ENCODE measurements around the gene MORC4.
A peak's percentile ranks its signal among the peaks of the same experiment; 100 is the strongest.
"Not testable (repeated sequence)": the region's sequence is repeated elsewhere in the genome, so short reads cannot be mapped to it uniquely, and the experiment has no call there.

The MORC4 gene

GRCh38 chrX:106973433-106974149 is 26.4 kb downstream of the MORC4 start:
- POLR2A ChIA-PET (ENCODE audit: low non-redundant PET) = no interaction called here
- no peak overlapping the region for H3K27ac ChIP-seq
- CTCF ChIA-PET = no interaction called here
- DNase-seq (ENCODE audit: low spot score) = no peak
- TF ChIP-seq, protein P1, sequence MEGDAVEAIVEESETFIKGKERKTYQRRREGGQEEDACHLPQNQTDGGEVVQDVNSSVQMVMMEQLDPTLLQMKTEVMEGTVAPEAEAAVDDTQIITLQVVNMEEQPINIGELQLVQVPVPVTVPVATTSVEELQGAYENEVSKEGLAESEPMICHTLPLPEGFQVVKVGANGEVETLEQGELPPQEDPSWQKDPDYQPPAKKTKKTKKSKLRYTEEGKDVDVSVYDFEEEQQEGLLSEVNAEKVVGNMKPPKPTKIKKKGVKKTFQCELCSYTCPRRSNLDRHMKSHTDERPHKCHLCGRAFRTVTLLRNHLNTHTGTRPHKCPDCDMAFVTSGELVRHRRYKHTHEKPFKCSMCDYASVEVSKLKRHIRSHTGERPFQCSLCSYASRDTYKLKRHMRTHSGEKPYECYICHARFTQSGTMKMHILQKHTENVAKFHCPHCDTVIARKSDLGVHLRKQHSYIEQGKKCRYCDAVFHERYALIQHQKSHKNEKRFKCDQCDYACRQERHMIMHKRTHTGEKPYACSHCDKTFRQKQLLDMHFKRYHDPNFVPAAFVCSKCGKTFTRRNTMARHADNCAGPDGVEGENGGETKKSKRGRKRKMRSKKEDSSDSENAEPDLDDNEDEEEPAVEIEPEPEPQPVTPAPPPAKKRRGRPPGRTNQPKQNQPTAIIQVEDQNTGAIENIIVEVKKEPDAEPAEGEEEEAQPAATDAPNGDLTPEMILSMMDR (conservative IDR thresholded peaks at IDR 0.05; ENCODE audit: low read depth) = no peak

- ChIA-PET POLR2A (ENCODE audit: low non-redundant PET) (no interaction called here), CTCF (interaction anchor here (0.5 kb wide), 1 partner anchor 75 kb away, joined by 3 read pairs; no protein-coding TSS in a partner anchor)
- H3K27ac ChIP-seq = no peak overlapping the region
- no peak for DNase-seq (ENCODE audit: low spot score)
- TF ChIP-seq, protein P1 (conservative IDR thresholded peaks at IDR 0.05; ENCODE audit: low read depth) = no peak
These were observed 27.1 kb downstream of the MORC4 start for GRCh38 chrX:106972896-106973295.

DNA sequence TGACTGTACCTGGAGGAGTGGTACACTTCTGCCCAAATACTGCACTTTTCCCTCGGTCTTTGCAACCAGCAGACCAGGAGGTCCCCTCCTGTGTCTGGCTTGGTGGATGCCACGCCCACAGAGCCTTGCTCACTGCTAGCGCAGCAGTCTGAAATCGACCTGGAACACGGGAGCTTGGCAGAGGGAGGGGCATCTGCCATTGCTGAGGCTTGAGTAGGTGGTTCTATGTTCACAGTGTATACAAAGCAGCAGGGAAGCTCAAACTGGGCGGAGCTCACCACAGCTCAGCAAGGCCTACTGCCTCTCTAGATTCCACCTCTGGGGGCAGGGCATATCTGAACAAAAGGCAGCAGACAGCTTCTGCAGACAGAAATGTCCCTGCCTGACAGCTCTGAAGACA is 33.5 kb downstream of the MORC4 start:
- DNase-seq (ENCODE audit: low spot score); H3K27ac ChIP-seq; CTCF ChIA-PET; POLR2A ChIA-PET (ENCODE audit: low non-redundant PET): not testable (repeated sequence)

DNA sequence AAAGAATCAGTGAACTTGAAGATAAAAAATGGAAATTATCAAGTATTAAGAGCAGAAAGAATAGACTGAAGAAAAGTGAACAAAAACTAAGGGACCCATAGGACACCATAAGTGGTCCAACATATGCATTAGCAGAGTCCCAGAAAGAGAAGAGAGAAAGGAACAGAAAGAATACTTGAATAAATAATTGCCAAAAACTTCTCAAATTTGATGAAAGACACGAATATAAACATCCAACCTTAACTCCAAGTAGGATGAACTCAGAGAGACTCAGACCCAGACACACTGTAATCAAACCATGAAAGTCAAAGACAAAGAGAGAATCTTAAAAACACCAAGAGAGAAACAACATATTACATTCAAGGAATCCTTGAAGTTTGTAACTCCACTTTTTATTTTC is 35.7 kb downstream of the MORC4 start:
- CTCF ChIA-PET = no interaction called here
- DNase-seq (ENCODE audit: low spot score) = no peak
- H3K27ac ChIP-seq = no peak overlapping the region
- POLR2A ChIA-PET (ENCODE audit: low non-redundant PET) = no interaction called here
- TF ChIP-seq, protein P1 (conservative IDR thresholded peaks at IDR 0.05; ENCODE audit: low read depth) = no peak

- no peak overlapping the region for H3K27ac ChIP-seq
- DNase-seq (ENCODE audit: low spot score) = no peak
- TF ChIP-seq, protein P1 (conservative IDR thresholded peaks at IDR 0.05; ENCODE audit: low read depth) = no peak
- POLR2A ChIA-PET (ENCODE audit: low non-redundant PET) = no interaction called here
- CTCF ChIA-PET = interaction anchor here (0.7 kb wide), 1 partner anchor 41 kb away, joined by 3 read pairs; no protein-coding TSS in a partner anchor
These were observed 36.9 kb downstream of the MORC4 start for GRCh38 chrX:106963111-106963510.

- peak; percentile 8 for DNase-seq (ENCODE audit: low spot score)
- no peak overlapping the region for H3K27ac ChIP-seq
- TF ChIP-seq, protein P1 (conservative IDR thresholded peaks at IDR 0.05; ENCODE audit: low read depth) = no peak
- CTCF ChIA-PET = interaction anchor here (0.6 to 1.1 kb wide), 3 partner anchors 38 to 68 kb away, joined by 3 to 4 read pairs (median 3); no protein-coding TSS in a partner anchor
- POLR2A ChIA-PET (ENCODE audit: low non-redundant PET) = no interaction called here
These were observed 40.1 kb downstream of the MORC4 start for GRCh38 chrX:106959901-106960300.

- TF ChIP-seq, protein P1 (conservative IDR thresholded peaks at IDR 0.05; ENCODE audit: low read depth) = no peak
- no peak overlapping the region for H3K27ac ChIP-seq
- ChIA-PET POLR2A (ENCODE audit: low non-redundant PET) (no interaction called here), CTCF (interaction anchor here (1.2 kb wide), 1 partner anchor 64 kb away, joined by 3 read pairs; no protein-coding TSS in a partner anchor)
- no peak for DNase-seq (ENCODE audit: low spot score)
These were observed 42.2 kb downstream of the MORC4 start for GRCh38 chrX:106957856-106958255.

Measured in RWPE1 (cell line).